ENCODE results near the gene GRM7.

Gene GRM7

DNA sequence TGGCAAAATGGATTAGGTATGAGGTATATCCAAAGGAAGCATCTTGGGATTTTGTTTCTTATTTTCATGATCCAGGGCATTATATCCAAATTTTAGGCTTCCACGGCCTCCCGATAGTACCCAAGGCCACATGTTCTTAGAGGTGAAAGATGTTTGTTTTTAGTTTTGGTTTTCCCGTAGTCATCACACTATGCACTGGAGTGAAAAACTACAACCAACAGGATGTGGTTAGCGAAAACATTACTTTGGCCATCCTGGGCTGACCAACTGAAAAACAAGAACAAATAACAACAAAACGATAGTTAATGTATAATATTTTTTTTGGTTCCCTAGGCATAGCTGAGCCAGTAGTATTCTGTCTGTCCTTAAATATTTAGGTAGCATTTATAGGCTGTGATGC lies 749.7 kb downstream of the GRM7 start:
- DNase-seq, result no peak

DNA sequence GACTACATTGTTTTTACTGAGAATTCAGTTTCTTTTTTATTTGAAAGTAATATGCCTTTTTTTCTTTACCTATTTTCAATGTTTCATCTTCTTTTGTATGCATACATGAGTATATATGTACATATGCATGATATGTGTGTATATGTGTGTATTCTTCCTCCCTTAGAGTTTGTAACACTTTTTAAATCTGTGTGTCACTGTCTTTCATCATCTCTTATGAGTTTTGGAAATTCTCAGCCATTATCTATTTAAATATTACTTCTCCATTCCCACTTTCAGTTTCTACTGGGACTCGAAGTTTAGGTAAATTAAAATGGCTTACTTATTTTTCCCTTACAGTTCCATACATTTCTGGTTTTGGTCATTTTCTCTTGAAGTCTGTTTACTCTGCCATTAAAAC lies 754.1 kb downstream of the GRM7 start:
- no peak for DNase-seq

DNA sequence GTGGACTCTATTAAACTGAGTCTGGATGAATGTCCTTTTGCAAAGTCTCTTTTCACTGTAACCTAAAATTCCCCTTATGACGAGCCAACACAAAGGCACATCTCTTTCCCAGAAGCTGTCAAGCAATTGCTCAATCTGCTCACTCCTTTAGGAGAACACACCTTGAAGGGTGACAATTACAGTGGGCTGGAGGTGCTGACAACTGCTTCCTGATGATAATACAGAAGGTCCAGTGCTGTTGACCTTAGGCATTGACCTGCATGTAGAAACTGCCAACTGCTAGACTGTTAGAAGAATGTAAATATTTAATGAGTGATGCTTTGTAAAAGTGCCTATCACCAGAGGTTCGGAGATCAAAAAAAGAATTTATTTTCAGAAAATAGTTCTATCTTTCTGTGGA lies 757.7 kb downstream of the GRM7 start:
- DNase-seq, result no peak

DNA sequence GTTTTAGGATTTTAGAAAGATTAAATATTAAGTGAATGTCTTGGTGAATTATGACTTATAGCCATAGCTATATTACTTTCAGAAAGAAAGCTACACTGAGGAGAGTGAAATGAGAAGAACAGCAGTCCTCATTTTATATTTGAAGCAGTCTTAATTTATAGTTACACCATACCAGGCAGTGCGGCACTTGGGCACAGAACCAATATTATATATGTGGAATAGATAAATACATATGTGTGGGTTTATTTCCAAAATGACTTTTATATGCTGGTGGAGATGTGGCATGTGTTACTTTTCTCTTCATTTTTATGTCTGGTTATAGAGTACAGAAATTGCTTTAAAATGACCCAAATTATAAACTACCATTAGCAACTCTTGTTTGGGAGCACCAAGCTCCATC lies 759.5 kb downstream of the GRM7 start:
- DNase-seq, result no peak

DNA sequence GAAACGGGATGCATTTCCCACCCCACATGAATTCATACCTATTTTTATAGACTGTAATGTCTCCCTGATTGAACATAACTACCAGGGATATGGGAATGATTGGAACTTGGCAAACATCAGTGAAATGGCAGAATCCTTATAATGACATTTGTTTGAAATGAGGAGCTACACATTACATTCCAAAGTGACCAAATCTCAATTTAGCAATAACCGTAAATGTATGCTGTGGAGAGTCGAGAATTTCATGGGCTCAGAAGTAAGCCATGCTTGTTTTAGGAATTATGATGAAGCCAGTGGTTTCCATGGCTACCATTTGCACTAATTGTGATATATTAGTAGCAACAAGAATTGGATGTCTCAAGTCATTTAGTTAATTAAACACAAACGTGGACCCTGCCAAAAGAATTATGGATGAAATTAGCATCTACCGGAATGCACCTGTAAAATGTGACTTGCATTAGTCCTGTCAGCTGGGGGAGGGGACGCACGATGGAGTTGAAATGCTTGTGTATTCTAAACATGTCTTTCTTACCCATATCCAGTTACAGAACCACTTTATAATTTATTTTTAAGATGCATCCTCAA lies 760.2 kb downstream of the GRM7 start:
- no peak for DNase-seq

DNA sequence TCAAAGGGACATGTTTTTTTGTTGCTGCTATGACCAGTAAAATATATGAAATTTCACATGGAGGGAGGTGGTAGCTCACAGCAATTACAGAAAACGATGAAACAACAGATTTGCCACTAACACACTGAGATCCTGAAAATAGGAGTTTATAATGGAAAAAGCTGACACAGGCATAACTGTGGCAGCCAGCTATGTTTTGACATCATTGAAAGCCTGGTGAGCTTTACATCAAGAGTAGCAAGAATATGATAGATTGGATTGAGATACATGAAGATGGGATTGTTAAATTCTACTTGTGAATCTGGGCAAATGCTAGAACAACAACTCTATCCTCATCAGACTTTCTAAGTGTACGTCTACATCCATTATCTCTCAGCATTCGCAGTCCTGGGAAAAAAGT lies 760.7 kb downstream of the GRM7 start:
- DNase-seq, result no peak

DNA sequence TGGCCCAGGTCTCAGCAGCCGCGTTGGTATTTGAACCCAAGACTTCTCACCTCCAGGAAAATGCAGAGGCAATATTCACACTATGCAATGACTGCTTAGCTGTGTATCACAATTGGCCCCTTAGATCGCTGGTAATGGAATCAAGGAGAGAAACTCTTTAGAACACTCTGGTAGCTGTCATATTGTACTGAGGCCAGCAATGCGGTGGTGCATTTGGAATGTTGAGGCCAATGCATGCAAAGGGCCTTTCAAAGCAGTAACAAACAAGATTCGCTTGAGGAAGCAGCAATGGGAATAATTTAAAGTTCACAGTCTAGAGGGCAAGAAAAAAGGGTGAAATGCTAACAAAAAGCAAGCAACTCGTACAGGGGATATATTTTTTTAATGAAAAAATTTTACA lies 764.1 kb downstream of the GRM7 start:
- no peak for DNase-seq

DNA sequence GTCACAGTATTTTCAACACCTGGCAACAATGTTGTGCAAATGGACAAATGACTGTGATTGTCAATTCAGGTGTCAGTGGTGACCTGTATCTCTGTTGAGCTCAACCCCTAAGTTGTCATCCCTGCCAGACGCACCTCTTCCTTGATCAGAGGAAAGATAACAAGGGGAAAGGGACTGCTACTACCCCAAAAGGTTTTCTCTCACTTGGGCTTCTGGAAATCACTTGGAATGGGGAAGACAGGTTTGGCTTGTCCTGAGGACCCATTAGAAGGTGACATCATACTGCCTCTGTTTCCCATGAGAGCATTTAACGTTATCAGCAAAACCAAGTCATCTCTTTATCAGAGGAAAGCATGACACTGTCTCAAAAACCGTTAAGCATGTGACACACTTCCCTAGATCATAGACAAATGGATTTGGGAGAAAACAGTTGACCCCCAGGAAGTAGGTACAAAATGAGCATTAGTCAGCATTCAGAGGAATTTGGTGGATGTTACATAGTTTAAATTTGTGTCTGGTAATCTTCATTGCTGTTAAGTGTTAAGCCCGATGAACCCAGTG lies 769.5 kb downstream of the GRM7 start:
- DNase-seq, result no peak

DNA sequence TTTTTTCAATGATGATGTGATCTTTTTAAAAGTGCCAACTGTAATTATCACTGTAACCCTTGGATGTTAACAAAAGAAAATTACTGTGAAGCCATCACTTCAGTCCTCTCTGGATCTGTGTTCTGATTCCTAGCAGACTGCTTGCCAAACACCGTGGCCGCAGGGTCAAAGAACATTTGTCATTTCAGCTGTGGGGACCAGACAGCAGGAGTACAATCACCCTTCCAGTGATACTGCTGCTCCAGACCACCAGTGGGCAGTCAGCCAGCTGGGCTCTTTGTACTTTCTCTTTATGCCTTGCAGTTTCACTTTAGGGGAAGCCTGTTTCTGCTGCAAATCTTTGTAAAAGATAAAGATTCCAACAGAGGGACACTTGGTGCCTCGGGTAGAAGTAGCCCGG lies 770.0 kb downstream of the GRM7 start:
- no peak for DNase-seq

DNA sequence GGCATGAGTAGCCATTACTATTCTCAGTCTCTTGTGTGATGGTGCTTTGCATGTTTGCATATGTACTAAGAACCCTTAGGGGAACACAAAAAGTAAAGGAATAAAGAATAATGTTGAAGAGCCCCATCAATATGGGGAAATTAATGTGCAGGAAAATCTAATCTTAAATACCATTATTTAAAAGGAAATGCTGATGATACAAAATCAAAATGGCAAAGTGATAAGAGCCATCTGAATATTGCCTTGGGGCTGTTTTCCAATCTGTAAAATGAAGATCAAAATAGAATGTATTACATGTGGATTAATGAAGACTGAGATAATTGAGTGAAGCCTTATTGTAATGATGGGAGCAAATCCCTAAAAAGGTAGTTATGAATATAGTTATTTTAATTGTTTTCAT lies 771.4 kb downstream of the GRM7 start:
- DNase-seq, result no peak

DNA sequence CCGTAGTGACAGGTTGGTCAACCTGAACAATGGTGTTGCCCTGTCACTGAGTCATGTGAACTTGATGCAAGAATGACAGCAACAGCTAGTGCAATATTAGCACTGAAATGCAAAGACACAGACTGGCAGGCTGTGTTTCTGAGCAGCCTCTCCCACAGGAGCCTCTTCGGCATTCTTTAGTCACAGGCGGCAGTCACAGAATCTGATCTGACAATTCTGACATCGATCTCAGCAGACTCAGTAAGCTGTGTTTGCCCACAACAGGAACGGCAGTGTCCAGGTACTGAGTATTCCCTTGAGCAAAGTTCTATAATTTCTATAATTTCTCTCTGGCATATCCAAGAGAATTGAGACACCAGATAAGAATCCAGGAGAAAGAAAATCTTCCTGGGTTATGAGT lies 776.8 kb downstream of the GRM7 start:
- DNase-seq, result no peak

DNA sequence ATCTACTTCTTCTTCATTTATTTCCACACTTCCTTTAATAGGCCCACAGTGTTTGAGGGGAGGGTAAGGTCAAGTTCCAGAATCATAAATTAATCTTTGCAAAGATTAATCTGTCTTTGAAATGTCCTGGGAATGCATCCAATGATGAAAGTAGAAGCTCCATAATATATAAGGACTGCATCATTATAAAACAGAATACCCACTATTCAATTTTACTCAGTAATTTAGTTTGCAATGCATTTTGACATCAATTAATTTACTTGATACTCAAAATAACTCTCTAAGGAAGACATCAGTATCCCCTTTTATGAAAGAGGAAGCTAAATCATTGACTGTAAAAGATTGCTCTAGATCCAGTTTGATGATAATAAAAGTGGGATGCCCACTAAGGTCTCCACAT lies 777.2 kb downstream of the GRM7 start:
- no peak for DNase-seq

DNA sequence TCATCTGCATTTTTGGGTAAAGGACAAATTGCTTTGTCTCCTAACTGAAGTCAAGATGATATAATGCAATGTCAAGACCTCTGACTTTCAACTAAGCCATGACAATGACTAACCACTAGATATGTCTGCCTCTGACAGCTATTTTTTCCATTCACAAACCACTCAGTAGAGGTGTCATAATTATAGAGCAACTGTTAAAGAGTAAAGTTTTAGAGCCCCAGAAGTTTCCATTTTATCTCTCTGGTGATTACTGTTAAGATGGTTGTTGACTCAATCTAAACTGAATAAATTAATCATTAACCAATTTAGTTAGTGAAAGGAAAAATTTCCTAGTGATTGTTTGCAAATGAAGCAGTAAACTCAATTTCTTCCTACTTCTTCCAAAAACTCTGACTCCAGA lies 779.9 kb downstream of the GRM7 start:
- DNase-seq, result no peak

DNA sequence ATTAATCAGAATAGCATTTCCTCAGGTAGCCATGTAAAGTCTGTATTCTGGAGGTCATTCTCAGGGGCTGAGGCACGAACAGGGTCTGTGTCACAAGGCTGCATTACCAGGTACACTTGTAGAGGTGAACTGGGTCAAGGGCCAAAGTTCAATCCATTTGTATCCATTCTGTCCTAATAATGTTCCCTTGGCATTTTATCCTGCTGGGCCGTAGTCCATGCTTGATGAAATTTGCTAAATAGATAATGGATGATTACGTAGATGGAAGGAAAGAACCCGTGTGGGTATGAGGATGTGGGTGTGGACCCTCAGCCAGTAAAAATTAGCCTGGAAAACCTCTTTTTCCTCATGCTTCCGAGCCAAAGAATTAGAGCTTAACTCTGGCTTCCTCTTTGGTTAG lies 785.9 kb downstream of the GRM7 start:
- DNase-seq, result no peak

DNA sequence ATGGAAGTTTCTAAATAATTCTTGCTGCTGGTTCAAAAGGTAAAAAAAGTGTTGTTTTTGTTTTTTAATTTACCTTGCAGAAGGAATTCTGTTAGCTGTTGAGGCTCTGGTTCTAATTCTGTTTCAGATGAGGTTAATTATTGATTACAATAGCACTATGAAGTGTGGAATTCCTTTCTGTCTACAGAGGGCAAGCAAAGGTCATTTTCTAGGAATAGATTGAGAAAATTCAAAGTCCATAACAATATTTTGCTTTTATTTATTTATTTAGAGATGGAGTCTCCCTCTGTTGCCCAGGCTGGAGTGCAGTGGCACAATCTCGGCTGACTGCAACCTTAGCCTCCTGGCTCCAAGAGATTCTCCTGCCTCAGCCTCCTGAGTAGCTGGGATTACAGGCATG lies 789.6 kb downstream of the GRM7 start:
- no peak for DNase-seq

DNA sequence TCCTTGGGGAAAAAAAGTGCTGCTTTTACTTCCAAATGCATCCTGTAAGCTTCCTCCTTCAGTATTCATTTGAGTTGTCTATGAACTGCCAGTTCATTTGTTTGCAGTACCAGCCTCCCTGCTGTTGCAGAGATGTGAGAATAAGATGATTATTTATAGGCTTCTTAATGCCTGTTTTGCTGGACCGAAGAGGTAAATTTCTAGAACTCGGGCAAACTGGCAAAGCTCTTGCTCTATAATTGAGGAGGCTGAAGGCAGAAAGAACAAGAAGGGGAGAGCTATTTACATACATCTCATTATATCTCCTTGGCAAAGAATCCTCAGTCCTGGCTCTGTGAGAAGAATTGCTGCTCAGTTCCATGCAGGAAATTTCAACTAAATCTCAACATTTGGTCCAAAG lies 790.4 kb downstream of the GRM7 start:
- no peak for DNase-seq

DNA sequence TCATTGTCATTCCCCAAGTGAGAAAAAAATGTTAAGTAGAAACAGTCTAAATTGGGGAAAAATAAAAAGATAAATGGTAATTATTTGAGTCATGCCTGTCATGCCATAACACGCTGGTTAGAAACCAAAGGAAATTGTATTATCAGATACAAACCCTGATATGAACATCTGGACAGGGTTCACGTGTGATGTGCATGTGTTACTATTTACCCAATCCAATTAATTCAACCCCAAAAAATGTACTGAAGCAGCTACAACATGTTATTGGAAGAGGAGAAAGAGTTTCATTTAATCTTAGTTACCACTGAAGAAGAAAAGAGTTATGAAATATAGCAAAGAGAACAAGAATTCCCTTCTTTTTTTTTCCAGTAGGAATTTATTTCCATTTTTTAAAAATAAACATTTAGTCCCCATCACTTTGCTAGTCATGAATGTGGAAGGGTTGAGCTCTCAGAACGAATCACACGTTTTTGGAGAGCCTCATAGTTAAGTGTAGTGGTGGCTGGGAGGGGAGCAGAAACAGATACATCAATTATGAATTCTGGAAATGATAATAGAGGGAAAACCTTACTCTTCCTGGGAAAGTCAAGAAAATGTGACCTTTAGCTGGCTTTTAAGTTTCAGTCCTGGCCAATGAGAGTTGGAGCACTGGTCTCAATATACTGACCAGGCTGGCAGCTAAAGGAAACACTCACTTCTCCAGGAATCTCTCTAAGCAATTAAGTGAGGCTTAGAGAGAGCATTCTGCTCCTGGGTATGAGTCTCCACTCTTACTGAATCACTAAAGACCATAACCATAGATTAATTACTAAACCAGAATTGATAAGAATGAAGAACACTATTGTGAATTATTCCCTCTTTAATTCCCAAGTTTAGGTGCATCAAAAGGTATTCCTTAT lies 796.5 kb downstream of the GRM7 start:
- no peak for DNase-seq

DNA sequence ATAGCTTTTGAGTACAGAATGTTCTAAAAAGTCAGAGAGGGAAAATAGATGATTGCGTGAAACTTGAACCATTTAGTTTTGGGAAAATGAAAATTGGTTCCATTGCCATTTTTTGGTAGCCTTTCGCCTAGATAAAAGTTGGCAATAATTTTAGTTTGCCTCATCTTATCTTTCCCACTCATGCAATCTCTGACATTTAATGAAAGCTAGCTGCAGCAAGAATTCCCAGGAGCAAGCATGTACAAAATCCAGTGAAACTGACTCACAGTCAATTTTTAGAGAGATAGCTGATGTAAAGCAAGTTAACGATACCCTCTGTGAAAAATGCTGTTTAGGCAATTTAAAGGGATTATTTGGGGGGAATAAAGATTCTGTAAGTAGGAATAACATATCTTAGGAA lies 797.4 kb downstream of the GRM7 start:
- DNase-seq, result no peak

DNA sequence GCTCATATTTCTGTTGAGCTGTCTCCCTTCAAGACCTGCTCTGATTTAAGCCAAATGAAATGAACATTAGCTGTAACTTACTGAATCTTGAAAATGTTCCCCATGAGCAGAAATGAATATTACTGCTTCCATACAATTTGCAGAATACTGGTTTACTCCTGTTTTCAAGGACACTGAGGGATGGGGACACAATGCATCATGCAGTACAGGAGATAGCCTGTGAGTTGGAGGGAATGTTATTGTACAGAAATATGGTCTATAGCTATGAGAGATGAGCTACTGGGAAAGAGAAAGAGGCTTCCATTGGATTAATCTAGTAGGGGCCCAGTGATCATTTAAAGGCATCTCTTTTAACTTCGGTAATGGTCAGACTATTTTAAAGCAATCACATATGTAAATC lies 798.2 kb downstream of the GRM7 start:
- no peak for DNase-seq

DNA sequence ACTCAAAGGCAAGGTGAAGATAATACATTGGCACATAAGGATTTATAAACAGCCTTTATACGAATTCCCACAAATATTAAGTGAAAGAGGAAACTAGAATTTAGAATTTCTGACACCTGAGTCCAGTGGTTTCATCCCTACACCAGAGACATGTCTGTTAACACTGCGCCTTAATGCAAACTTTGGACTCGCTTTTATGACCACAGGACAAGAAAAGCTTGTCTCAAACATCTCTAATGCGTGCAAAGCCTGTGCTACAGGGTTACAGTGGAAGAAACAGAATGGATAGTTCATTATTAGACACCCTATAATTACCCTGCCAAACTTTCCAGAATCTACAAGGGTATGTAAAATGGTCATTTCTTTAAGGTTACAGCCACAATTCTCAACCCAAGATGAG lies 802.9 kb downstream of the GRM7 start:
- DNase-seq, result no peak

DNA sequence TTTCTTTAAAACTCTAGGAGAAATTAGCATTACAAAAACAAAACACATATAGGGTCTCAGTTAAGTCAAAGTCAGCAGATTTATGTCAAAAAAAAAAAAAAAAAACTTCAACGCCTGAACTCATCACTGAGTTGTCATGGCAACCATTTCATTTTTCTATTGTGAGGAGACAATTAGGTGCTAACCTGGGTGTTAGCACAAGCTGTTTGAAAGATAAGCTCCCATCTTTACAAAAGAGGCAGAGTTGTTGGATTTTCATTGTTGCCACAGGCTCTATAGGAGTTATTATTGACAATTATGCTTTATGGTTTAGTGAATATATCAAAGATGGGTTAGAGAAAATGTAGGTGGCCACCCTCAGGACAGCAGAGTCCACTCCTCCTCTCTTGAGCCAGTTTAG lies 806.9 kb downstream of the GRM7 start:
- DNase-seq, result no peak

DNA sequence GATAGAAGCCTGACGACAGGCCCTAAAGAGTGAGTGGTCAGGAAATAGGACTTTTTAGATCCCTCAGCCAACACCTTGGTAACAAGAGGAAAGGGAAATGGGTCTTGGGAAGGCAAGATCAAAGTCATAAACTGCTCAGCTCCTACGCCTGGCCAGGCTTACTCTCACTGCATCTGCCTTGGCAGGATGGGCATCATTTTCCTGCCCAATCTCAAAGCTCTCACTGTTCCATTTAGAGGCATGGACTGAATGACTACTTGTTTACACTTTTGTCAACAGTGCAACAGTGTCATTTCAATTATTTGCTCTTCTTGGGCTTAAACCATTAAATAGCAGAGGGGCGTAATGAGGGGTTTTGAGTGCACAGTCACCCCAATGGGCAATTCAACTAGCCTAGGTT lies 808.7 kb downstream of the GRM7 start:
- DNase-seq, result no peak

DNA sequence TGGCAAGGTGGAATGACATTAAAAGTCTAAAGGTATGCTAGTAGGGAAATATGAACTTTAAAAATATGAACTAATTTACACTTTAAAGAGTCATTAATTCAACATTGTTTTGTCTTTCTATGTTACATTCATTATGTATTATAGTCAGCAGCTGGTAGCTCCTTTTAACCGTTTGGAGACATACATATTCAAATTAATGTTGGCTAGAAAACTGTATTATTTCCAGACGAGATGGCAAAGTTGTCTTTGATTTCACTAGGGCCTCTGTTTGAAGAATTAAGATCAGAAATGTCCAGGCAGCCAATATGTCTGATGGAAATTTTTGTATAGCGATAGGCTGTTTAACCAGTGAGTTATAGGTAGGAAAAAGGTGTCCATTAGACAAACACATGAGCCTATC lies 817.6 kb downstream of the GRM7 start:
- DNase-seq, result no peak

DNA sequence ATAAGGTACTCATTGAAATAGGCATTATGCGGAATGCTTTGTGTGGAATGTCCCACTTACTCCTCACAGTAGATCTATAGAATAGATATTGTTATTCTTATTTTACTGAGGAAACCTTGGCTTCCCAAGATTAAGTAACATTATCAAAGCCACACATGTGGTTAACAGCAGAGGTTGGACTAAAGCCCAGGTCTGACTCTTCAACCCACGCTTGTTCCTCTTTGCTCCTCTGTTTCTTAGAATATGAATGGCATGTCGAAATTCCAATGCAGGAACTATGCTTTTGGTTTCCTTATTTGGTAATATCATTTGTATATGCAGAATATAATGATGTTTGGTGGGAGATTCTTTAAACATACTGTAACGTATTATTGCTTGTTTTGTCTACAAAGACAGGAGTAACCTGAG lies 821.9 kb downstream of the GRM7 start:
- DNase-seq, result no peak

DNA sequence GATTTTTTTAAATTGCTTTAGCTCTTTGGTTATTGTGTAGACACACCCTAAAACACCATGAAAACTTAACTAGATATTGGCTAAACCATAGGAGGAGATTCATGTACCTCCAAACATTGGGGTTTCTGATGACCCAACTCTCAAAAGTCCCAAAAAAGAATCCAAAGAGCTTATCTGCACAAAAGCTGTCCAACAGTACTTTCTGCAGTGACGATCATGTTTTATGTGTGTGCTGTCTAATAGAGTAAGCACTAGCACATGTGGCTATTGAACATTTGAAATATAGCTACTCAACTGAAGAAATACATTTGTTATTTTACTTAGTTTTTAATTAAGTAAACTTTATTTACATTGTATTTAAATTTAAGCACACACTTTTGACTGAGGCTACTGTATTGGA lies 822.5 kb downstream of the GRM7 start:
- DNase-seq, result no peak
